ENCODE data around the gene PCDH15.

Gene PCDH15

GRCh38 chr10:54667136-54667535 lies 133.9 kb downstream of the PCDH15 start:
- DNase-seq (ENCODE audit: extremely low read depth, insufficient read length): no peak
- TF ChIP-seq CTCF (IDR thresholded peaks at IDR 0.05; ENCODE audit: insufficient read depth, low read length, poor library complexity, severe bottlenecking): no peak
- no peaks in the 10 kb centered on the region for H3K27me3 ChIP-seq (replicated peaks; ENCODE audit: control insufficient read depth, insufficient read depth, low read length)
- no peak overlapping the region for H3K4me3 ChIP-seq (replicated peaks; ENCODE audit: low read depth, low read length)
- no peaks in the 10 kb centered on the region for H3K36me3 ChIP-seq (ENCODE audit: control insufficient read depth, insufficient read depth, low read length)

DNA sequence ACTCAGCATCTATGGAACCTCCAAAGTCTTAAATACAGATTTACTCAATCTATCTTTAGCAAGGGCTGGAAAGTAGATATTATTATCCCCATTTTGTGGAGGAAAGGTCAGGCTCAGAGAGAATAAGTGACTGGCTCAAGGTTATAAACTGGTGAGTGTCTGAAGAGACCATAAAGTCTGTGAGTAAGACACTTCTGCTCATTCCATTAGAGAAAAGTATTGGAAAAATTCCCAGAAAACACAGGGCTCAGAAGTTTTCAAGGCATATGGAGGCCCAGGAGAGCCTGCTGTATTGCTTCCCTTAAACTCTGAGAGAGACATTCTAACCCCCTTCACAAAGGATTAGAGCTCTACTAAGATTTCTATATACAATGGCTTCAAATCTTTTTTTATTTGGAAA lies 134.8 kb downstream of the PCDH15 start:
- TF ChIP-seq CTCF (IDR thresholded peaks at IDR 0.05; ENCODE audit: insufficient read depth, low read length, poor library complexity, severe bottlenecking): no peak
- no peaks in the 10 kb centered on the region for H3K27me3 ChIP-seq (replicated peaks; ENCODE audit: control insufficient read depth, insufficient read depth, low read length)
- H3K4me3 ChIP-seq (replicated peaks; ENCODE audit: low read depth, low read length): no peak overlapping the region
- no peak for DNase-seq (ENCODE audit: extremely low read depth, insufficient read length)
- H3K36me3 ChIP-seq (ENCODE audit: control insufficient read depth, insufficient read depth, low read length): no peaks in the 10 kb centered on the region

DNA sequence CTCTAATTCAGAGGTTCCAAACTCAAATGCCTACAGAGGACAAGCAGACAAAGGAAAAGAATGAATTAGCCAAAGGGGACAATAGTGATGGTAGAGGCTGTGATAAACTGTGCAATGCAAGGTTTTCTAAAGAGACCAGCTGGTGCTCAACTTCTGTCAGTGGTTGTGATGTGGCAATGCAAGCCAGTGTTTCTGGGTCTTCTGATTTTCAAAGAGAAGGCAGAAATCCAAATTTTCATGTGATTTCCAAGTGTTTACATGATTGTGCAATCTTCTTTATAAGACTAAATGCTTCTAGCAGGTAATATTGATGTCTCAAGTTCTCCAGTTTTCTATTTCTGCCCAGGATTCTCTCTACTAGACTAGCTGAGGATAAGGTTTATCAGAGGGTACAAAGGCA lies 135.9 kb downstream of the PCDH15 start:
- TF ChIP-seq CTCF (IDR thresholded peaks at IDR 0.05; ENCODE audit: insufficient read depth, low read length, poor library complexity, severe bottlenecking): no peak

GRCh38 chr10:54660397-54660796 lies 140.6 kb downstream of the PCDH15 start:
- H3K4me3 ChIP-seq (replicated peaks; ENCODE audit: low read depth, low read length): no peak overlapping the region
- TF ChIP-seq CTCF (IDR thresholded peaks at IDR 0.05; ENCODE audit: insufficient read depth, low read length, poor library complexity, severe bottlenecking): no peak
- H3K27me3 ChIP-seq (replicated peaks; ENCODE audit: control insufficient read depth, insufficient read depth, low read length): no peaks in the 10 kb centered on the region
- H3K36me3 ChIP-seq (ENCODE audit: control insufficient read depth, insufficient read depth, low read length): no peaks in the 10 kb centered on the region
- no peak for DNase-seq (ENCODE audit: extremely low read depth, insufficient read length)

More for the DNA sequence above, 135.9 kb downstream of the PCDH15 start:
- Histone ChIP-seq H3K27me3 (replicated peaks; ENCODE audit: control insufficient read depth, insufficient read depth, low read length) (no peaks in the 10 kb centered on the region), H3K4me3 (replicated peaks; ENCODE audit: low read depth, low read length) (no peak overlapping the region), H3K36me3 (ENCODE audit: control insufficient read depth, insufficient read depth, low read length) (no peaks in the 10 kb centered on the region)
- DNase-seq (ENCODE audit: extremely low read depth, insufficient read length): no peak

DNA sequence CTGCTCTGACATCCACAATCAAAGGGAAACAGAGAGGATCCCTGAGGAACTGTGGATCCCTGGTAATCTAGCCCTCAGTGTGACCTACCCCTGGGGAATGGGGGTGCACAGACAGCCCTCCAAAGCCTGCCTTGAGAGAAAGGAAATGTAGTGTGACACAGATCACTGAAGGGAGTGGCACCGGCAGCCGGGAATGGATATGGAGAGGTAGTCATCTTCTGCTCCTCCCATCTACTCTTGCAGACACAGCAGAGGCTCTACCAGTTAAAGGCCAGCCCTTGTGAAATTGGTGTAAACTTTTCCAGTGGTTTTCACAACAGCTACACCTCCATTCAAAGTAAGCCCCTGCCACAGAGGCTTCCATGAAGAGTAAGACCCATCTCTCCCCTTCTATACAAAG lies 144.4 kb downstream of the PCDH15 start:
- no peaks in the 10 kb centered on the region for H3K36me3 ChIP-seq (ENCODE audit: control insufficient read depth, insufficient read depth, low read length)
- no peak for TF ChIP-seq CTCF (IDR thresholded peaks at IDR 0.05; ENCODE audit: insufficient read depth, low read length, poor library complexity, severe bottlenecking)

GRCh38 chr10:54653518-54653917 lies 147.5 kb downstream of the PCDH15 start:
- DNase-seq (ENCODE audit: extremely low read depth, insufficient read length): no peak
- H3K4me3 ChIP-seq (replicated peaks; ENCODE audit: low read depth, low read length): no peak overlapping the region
- no peaks in the 10 kb centered on the region for H3K27me3 ChIP-seq (replicated peaks; ENCODE audit: control insufficient read depth, insufficient read depth, low read length)
- H3K36me3 ChIP-seq (ENCODE audit: control insufficient read depth, insufficient read depth, low read length): no peaks in the 10 kb centered on the region
- no peak for TF ChIP-seq CTCF (IDR thresholded peaks at IDR 0.05; ENCODE audit: insufficient read depth, low read length, poor library complexity, severe bottlenecking)

More for the DNA sequence above, 144.4 kb downstream of the PCDH15 start:
- H3K4me3 ChIP-seq (replicated peaks; ENCODE audit: low read depth, low read length): no peak overlapping the region
- DNase-seq (ENCODE audit: extremely low read depth, insufficient read length): no peak
- H3K27me3 ChIP-seq (replicated peaks; ENCODE audit: control insufficient read depth, insufficient read depth, low read length): no peaks in the 10 kb centered on the region

All from GM06990 (cell line).